Stimulated activated CD4-positive, alpha-beta T cell treated with anti-CD3 and anti-CD28 coated beads, Interleukin-1b, Interleukin-23, amount 100 ng/mL, for 24 hours (primary cell): Measurements from ENCODE around the gene EBNA1BP2.
A peak's percentile ranks its signal among the peaks of the same experiment; 100 is the strongest.
"Not testable (repeated sequence)": the region's sequence is repeated elsewhere in the genome, so short reads cannot be mapped to it uniquely, and the experiment has no call there.

Experiments used
- DNase-seq, 4 experiments: peaks; one replicate each; pipeline ENCODE4 v3.0.0-alpha.2; 2020; ENCODE audit warnings: low read depth in 4 of 4, low spot score in 1 of 4

Gene EBNA1BP2, protein sequence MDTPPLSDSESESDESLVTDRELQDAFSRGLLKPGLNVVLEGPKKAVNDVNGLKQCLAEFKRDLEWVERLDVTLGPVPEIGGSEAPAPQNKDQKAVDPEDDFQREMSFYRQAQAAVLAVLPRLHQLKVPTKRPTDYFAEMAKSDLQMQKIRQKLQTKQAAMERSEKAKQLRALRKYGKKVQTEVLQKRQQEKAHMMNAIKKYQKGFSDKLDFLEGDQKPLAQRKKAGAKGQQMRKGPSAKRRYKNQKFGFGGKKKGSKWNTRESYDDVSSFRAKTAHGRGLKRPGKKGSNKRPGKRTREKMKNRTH

GRCh38 chr1:43171876-43172526 is at the start of gene EBNA1BP2, which contains the start of gene CFAP57:
Gene EBNA1BP2, minus strand, starts transcription at chr1:43172290. Its CDS starts 172 bp downstream, at chr1:43172118.
Gene CFAP57, plus strand, starts transcription at chr1:43172330. Its CDS starts 424 bp downstream, at chr1:43172754.
- peak; percentile 77 to 85 (median 82) for DNase-seq

- DNase-seq = no peak
These were observed 49.7 kb upstream of the EBNA1BP2 start for GRCh38 chr1:43221797-43222196.

DNA sequence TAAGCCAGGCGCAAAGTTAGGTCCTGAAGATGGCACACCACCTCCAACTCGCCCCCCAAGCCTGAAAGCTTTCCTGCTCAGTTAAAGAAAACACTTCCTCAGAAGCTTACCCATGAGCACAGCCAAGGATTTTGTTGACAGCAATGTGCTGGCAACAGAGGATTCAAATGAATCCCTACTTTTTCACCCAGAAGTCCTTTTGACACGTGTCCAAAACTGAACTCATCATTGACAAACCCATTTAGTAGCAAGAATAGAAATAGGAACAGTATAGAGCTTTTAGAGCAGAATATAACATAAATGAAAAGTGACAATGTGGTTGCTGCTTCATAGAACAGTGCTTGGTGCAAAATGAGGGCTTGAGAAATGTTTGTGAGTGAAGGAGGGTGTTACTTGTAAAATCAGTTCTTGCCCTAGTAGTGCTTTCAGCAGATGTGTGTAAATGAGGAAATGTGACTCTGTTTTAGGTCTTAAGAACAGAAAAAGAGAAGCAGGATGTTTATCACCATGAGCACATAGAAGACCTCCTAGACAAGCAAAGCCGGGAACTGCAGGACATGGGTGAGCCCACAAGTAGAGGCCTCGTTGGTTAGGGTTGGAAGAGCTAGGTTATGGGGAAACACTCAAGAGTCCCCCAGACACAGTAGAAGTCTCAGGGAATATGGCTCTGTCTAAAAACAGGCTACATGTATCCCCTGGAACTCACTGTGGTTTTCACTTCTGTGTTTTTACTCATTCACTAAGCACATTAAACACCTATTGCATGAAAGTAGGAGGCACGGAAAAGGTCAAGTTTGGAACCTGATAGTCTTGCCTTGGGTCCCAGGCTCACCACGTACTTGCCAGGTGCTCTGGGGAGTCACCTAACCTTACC is 49.1 kb upstream of the EBNA1BP2 start:
- no peak for DNase-seq

GRCh38 chr1:43217747-43218146 is 45.7 kb upstream of the EBNA1BP2 start:
- no peak for DNase-seq

- DNase-seq = no peak
These were observed 42.7 kb upstream of the EBNA1BP2 start for GRCh38 chr1:43214501-43215444.

GRCh38 chr1:43208277-43208676 is 36.2 kb upstream of the EBNA1BP2 start:
- DNase-seq = not testable (repeated sequence)

DNA sequence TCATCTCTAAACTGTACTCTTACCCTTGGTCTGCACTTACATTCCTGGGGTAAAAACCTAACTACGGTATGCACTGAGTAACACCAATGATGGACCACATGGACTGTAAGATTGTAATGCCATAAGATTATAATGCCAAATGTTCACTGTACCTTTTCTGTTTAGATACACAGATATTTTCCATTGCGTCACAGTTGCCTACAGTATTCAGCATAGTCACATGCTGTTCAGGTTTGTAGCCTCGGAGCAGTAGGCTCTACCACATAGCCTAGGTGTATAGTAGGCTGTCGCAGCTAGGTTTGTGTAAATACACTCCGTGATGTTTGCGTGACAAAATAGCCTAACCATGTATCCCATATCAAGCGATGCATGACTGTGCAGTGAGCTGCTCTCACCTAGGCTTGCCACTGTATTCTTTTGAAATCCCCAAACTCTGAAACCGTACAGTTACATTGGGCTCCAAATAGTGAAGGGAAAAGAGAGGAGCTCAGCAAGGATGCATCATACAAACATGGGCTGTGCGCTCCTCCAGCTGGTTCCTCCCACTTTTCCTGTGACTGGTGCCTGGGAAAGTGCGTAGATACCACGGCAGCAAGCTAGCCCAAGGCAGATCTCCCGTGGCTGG is 35.3 kb upstream of the EBNA1BP2 start:
- DNase-seq = no peak

GRCh38 chr1:43206600-43207228 is 34.6 kb upstream of the EBNA1BP2 start:
- no peak for DNase-seq

DNA sequence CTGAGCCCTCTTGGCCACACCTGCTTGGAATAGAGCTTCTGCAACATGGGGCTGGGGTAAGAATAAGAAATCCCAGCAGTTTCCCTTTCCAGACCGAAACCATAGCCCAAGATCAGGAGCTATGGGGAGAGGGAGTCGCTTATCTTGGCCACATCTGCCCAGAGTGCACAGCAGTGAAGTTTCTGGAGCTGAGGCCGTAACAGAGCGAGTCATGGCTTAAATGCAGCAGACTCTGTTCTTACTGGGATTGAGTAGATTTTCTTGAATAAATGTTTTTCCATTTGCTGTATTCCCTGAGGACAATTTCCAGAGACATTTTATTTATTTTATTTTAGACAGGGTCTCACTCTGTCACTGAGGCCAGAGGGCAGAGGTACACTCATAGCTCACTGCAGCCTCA is 33.6 kb upstream of the EBNA1BP2 start:
- DNase-seq = no peak

DNA sequence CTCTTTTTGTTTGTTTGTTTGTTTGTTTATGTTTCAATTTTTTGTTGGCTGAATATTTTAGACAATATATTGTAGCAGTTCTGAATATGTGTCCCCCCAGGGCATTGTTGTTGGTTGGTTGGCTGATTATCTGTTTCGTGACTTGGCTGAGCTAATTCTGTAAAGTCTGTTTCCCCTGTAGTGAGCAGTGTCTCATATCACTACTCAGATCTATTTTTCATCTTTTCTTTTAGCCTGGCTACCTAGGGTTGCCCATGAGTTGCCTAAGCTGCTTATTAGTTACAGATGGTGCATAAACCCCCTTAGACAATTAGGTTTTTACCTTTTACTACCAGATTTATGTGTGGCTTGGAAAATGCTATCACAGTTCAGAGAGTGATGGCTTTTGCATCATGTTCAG is 32.3 kb upstream of the EBNA1BP2 start:
- no peak for DNase-seq

DNA sequence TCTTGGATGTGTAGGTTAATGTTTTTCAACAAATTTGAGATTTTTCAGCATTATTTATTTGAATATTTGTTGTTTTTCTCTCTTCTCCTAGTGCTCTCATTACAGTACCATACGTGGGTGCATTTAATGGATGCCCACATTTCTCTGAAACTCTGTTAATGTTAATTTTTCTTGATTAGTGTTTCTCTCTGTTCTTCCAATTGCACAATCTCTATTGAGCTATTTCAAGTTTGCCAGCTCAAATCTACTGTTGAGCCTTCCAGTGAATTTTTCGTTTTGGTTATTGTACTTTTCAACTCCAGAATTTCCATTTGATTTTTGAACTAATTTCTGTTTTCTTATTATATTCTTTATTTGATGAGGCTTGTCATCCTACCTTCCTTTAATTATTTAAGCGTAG is 31.8 kb upstream of the EBNA1BP2 start:
- no peak for DNase-seq

DNA sequence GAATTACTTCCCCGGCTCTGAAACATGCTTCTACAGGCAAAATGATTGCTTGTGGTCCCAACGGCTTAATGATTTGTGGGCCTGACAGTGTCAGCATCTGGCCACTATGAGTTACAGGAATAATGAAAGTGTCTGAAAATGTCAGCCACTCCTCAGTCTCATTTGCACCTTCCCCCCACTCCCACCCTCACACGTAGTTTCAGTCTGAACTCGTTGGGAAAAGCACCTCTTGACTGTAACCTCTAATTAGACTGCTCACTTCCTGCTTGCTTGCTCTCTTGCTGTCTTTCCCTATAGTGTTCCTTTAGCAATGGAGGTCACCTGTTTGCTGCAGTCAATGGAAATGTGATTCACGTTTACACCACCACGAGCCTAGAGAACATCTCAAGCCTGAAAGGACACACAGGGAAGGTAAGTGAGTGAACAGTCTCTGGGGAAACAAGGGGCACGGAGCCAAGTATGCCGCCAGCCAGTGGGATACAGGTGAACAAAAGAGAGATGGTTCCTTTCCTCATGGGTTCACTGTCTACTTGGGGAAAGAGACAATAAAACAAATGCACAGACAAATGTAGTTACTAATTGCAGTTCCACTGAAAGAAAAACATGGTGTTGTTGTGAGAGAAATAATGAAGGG is 27.1 kb upstream of the EBNA1BP2 start:
- no peak for DNase-seq

GRCh38 chr1:43197343-43198127 is 25.4 kb upstream of the EBNA1BP2 start:
- no peak for DNase-seq

- DNase-seq = no peak
These were observed 22.4 kb upstream of the EBNA1BP2 start for GRCh38 chr1:43194509-43194908.

- DNase-seq = no peak
These were observed 16.0 kb upstream of the EBNA1BP2 start for GRCh38 chr1:43188106-43188505.

DNA sequence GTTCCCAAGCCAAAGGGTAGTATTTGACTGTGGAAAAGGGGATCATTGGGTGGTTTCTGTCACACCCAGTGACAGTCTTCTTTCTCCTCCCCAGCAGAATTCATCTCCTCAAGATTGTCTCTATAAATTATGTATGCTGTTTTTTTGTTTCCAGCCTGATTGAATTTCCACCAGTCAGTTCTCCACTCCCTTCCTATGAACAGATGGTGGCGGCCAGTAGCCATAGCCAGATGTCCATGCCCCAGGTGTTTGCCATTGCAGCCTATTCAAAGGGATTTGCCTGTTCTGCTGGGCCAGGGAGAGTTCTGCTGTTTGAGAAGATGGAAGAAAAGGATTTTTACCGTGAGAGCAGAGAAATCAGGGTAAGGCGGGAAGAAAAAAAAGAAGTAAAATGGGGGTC is 12.9 kb upstream of the EBNA1BP2 start:
- no peak for DNase-seq

DNA sequence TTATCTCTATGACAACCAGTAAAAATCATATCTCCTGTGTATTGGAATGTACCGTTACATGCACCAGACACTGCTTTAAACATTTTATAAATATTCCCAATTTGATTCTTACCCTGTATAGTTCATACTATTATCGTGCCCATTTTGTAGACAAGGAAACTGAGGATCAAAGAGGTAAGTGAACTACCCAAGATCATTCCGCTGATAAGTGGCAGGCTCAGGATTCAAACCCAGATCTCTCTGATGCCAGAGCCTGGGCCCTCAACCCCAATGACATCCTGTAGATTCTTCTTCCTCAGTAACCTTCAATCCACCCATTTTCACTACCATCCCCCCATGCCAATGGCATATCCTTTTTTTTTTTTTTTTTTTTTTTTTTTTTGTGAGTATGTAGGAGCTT is 12.3 kb upstream of the EBNA1BP2 start:
- no peak for DNase-seq

DNA sequence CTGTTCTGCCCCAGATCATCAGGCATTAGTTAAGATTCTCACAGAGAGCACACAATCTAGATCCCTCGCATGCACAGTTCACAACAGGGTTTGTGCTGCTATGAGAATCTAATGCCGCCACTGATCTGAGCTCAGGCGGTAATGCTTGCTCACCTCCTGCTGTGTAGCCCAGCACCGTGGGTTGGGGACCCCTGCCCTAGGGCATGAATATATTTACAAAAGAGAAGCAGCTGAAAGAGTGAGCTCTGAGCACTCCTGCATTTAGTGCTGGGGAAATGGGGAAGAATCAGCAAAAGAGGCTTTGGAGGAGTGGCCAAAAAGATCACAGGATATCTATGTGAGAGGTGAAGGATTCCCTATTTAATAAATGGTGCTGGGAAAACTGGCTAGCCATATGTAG is 5.6 kb upstream of the EBNA1BP2 start:
- DNase-seq = no peak
